ENCODE results near the gene MAPKAP1.

The MAPKAP1 gene

GRCh38 chr9:125399165-125399564 lies 307.8 kb downstream of the MAPKAP1 start:
- TF ChIP-seq POLR2A (IDR thresholded peaks at IDR 0.05; ENCODE audit: low read depth, low read length) (no peak), SPI1 (IDR thresholded peaks at IDR 0.05; ENCODE audit: low read depth, low read length) (no peak), PAX5 (IDR thresholded peaks at IDR 0.05; ENCODE audit: insufficient read depth, low read length, severe bottlenecking) (no peak), POU2F2 (IDR thresholded peaks at IDR 0.05; ENCODE audit: low read depth, low read length) (no peak), POLR2AphosphoS5 (IDR thresholded peaks at IDR 0.05; ENCODE audit: low read depth, low read length) (no peak), TAF1 (IDR thresholded peaks at IDR 0.05; ENCODE audit: low read depth, low read length) (no peak)
- FAIRE-seq = no peak
- no peak for DNase-seq (ENCODE audit: insufficient read length, low spot score)

DNA sequence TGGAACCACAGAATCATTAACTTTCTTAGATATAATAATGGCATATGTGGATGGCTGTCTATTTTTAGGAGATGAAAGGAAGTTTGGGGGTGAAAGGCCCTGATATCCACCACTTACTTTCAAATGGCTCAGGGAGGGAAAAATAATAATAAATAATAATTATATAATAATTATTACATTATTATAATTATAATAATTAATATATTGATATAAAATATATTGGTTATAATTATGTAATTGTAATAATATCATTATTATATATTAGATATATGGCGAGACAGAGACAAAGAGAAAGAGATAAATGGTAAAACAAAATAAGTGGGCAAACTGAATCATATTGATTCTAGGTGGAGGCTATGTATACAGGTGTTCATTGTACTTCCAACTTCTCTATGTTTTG lies 308.8 kb downstream of the MAPKAP1 start:
- DNase-seq (ENCODE audit: insufficient read length, low spot score) (no peak), FAIRE-seq (no peak)
- TF ChIP-seq POU2F2 (IDR thresholded peaks at IDR 0.05; ENCODE audit: low read depth, low read length) (no peak), TAF1 (IDR thresholded peaks at IDR 0.05; ENCODE audit: low read depth, low read length) (no peak), PAX5 (IDR thresholded peaks at IDR 0.05; ENCODE audit: insufficient read depth, low read length, severe bottlenecking) (no peak), SPI1 (IDR thresholded peaks at IDR 0.05; ENCODE audit: low read depth, low read length) (no peak), POLR2A (IDR thresholded peaks at IDR 0.05; ENCODE audit: low read depth, low read length) (no peak), POLR2AphosphoS5 (IDR thresholded peaks at IDR 0.05; ENCODE audit: low read depth, low read length) (no peak)

- FAIRE-seq (no peak), DNase-seq (ENCODE audit: insufficient read length, low spot score) (no peak)
- TF ChIP-seq POLR2AphosphoS5 (IDR thresholded peaks at IDR 0.05; ENCODE audit: low read depth, low read length) (no peak), TAF1 (IDR thresholded peaks at IDR 0.05; ENCODE audit: low read depth, low read length) (no peak), POLR2A (IDR thresholded peaks at IDR 0.05; ENCODE audit: low read depth, low read length) (no peak), PAX5 (IDR thresholded peaks at IDR 0.05; ENCODE audit: insufficient read depth, low read length, severe bottlenecking) (no peak), SPI1 (IDR thresholded peaks at IDR 0.05; ENCODE audit: low read depth, low read length) (no peak), POU2F2 (IDR thresholded peaks at IDR 0.05; ENCODE audit: low read depth, low read length) (no peak)
These were observed 309.3 kb downstream of the MAPKAP1 start for GRCh38 chr9:125397736-125398135.

GRCh38 chr9:125396799-125397198 lies 310.2 kb downstream of the MAPKAP1 start:
- DNase-seq (ENCODE audit: insufficient read length, low spot score) (no peak), FAIRE-seq (no peak)
- TF ChIP-seq POLR2AphosphoS5 (IDR thresholded peaks at IDR 0.05; ENCODE audit: low read depth, low read length) (no peak), TAF1 (IDR thresholded peaks at IDR 0.05; ENCODE audit: low read depth, low read length) (no peak), POU2F2 (IDR thresholded peaks at IDR 0.05; ENCODE audit: low read depth, low read length) (no peak), PAX5 (IDR thresholded peaks at IDR 0.05; ENCODE audit: insufficient read depth, low read length, severe bottlenecking) (no peak), SPI1 (IDR thresholded peaks at IDR 0.05; ENCODE audit: low read depth, low read length) (no peak), POLR2A (IDR thresholded peaks at IDR 0.05; ENCODE audit: low read depth, low read length) (no peak)

DNA sequence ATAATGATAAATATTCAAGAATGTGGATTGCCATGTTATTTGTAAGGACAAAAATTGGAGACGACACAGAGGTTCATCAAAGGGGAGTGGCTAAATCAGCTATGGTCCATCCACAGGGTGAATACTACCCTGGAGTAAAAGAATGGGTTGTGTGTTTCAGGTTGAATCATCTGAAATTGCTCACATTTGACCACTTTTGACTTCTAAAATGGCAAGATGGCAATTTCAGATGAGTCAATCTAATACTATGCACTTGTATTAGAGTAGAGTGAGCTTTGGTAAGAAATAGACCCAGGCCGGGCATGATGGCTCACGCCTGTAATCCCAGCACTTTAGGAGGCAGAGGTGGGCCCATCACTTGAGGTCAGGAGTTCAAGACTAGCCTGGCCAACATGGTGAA lies 313.6 kb downstream of the MAPKAP1 start:
- DNase-seq (ENCODE audit: insufficient read length, low spot score) (no peak), FAIRE-seq (no peak)
- no peak for TF ChIP-seq PAX5 (IDR thresholded peaks at IDR 0.05; ENCODE audit: insufficient read depth, low read length, severe bottlenecking)
- TF ChIP-seq POU2F2 (IDR thresholded peaks at IDR 0.05; ENCODE audit: low read depth, low read length) = no peak
- no peak for TF ChIP-seq SPI1 (IDR thresholded peaks at IDR 0.05; ENCODE audit: low read depth, low read length)
- no peak for TF ChIP-seq TAF1 (IDR thresholded peaks at IDR 0.05; ENCODE audit: low read depth, low read length)
- TF ChIP-seq POLR2AphosphoS5 (IDR thresholded peaks at IDR 0.05; ENCODE audit: low read depth, low read length) = no peak
- no peak for TF ChIP-seq POLR2A (IDR thresholded peaks at IDR 0.05; ENCODE audit: low read depth, low read length)

DNA sequence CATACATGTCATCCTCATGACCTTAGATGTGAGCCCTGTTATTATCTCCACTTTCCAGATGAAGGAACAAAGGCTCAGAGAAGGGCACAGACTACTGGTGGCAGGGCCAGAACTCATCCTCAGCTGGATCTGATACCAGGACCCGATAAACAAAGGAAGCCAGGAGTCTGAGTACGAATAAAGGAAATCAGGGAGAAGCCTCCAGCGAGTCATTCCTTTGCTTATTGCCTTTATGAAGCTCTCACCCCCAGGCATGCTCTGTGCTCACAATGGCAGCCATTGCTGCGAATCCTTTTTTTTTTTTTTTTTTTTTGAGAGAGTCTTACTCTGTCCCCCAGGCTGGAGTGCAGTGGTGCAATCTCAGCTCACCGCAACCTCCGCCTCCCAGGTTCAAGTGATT lies 315.3 kb downstream of the MAPKAP1 start:
- no peak for FAIRE-seq
- TF ChIP-seq POLR2AphosphoS5 (IDR thresholded peaks at IDR 0.05; ENCODE audit: low read depth, low read length) = no peak
- TF ChIP-seq TAF1 (IDR thresholded peaks at IDR 0.05; ENCODE audit: low read depth, low read length) = no peak
- TF ChIP-seq PAX5 (IDR thresholded peaks at IDR 0.05; ENCODE audit: insufficient read depth, low read length, severe bottlenecking) = no peak
- TF ChIP-seq SPI1 (IDR thresholded peaks at IDR 0.05; ENCODE audit: low read depth, low read length) = no peak
- TF ChIP-seq POLR2A (IDR thresholded peaks at IDR 0.05; ENCODE audit: low read depth, low read length) = no peak
- no peak for TF ChIP-seq POU2F2 (IDR thresholded peaks at IDR 0.05; ENCODE audit: low read depth, low read length)
- DNase-seq (ENCODE audit: insufficient read length, low spot score) = no peak

- TF ChIP-seq TAF1 (IDR thresholded peaks at IDR 0.05; ENCODE audit: low read depth, low read length) = no peak
- no peak for TF ChIP-seq POU2F2 (IDR thresholded peaks at IDR 0.05; ENCODE audit: low read depth, low read length)
- FAIRE-seq = no peak
- DNase-seq (ENCODE audit: insufficient read length, low spot score) = no peak
These were observed 318.0 kb downstream of the MAPKAP1 start for GRCh38 chr9:125388978-125389377.

GRCh38 chr9:125387861-125388524 lies 319.0 kb downstream of the MAPKAP1 start:
- TF ChIP-seq POLR2AphosphoS5 (IDR thresholded peaks at IDR 0.05; ENCODE audit: low read depth, low read length) = no peak
- TF ChIP-seq SPI1 (IDR thresholded peaks at IDR 0.05; ENCODE audit: low read depth, low read length) = no peak
- FAIRE-seq = no peak
- no peak for DNase-seq (ENCODE audit: insufficient read length, low spot score)
